B cell (primary cell): ENCODE results near the gene TMED5. TPM values are rescaled to one million over a fixed set of nuclear protein-coding genes. Genes with fewer than 3 reads are reported as not detected.

Source experiments
- ATAC-seq: fragments of 200-7000 bp; cut with Tn5 transposase; one replicate; pipeline ENCODE4 v1.10.0; 2021; ENCODE audit warnings: low read depth, mild to moderate bottlenecking, moderate number of reproducible peaks, moderate library complexity
- CTCF ChIA-PET: fragments of 350-600 bp; sonication (Branson Sonifier 250); formaldehyde crosslinking; loops from one replicate; lab custom pipeline; 2021; ENCODE audit warnings: antibody characterized with exemption, inconsistent platforms; lab: Charles Lee
- POLR2A ChIA-PET: fragments of 350-600 bp; sonication (Branson Sonifier 250); formaldehyde crosslinking; loops from one replicate; lab custom pipeline; 2021; ENCODE audit warnings: antibody characterized with exemption; lab: Charles Lee
- DNase-seq: peaks from one replicate; pipeline ENCODE4 v3.0.0; 2013
- H2AFZ ChIP-seq: 2 replicates; pipeline ENCODE4 v1.6.1; 2012; ENCODE audit warnings: mild to moderate bottlenecking, low read depth, low read length; ENCODE audit not compliant: insufficient read depth, poor library complexity, severe bottlenecking
- H3K27ac ChIP-seq, 2 donors: 1 replicate in 1 of 2; 2 replicates in 1 of 2; pipeline ENCODE4 v1.5.1; 2012 to 2013; ENCODE audit warnings: low read length in 2 of 2, mild to moderate bottlenecking in 2 of 2, moderate library complexity in 1 of 2
- H3K27me3 ChIP-seq, 4 experiments: fragments of 200-600 bp in 1 of 4; sonication (generic) in 1 of 4; replicated peaks in 1 of 4; 1 replicate in 2 of 4; 2 replicates in 2 of 4; pipeline versions ENCODE4 v1.6.1 to v1.7.0; 2013 to 2016; ENCODE audit warnings: low read length in 3 of 4, mild to moderate bottlenecking in 2 of 4, mixed read lengths in 1 of 4, moderate library complexity in 1 of 4; ENCODE audit not compliant: insufficient read depth in 4 of 4, control insufficient read depth in 3 of 4; ENCODE audit errors: control extremely low read depth in 1 of 4
- H3K36me3 ChIP-seq, 2 experiments: replicated peaks in 1 of 2; 1 replicate in 1 of 2; 2 replicates in 1 of 2; pipeline versions ENCODE4 v1.6.1 to v1.7.1; 2013; ENCODE audit warnings: low read length in 1 of 2; ENCODE audit not compliant: insufficient read depth in 2 of 2, control insufficient read depth in 1 of 2; ENCODE audit errors: control extremely low read depth in 1 of 2, extremely low read depth in 1 of 2
- H3K4me1 ChIP-seq, 2 donors: fragments of 200-600 bp in 1 of 2; sonication (generic) in 1 of 2; 1 replicate in 1 of 2; 2 replicates in 1 of 2; pipeline versions ENCODE4 v1.5.1 to v1.6.1; 2013 to 2017; ENCODE audit warnings: low read length in 2 of 2; ENCODE audit not compliant: control insufficient read depth in 2 of 2, insufficient read depth in 2 of 2
- H3K4me2 ChIP-seq: replicated peaks from 2 replicates; pipeline ENCODE3; 2012; ENCODE audit warnings: mild to moderate bottlenecking, low read depth, low read length; ENCODE audit not compliant: poor library complexity, severe bottlenecking
- H3K4me3 ChIP-seq, 5 experiments: fragments of 200-600 bp in 1 of 5; sonication (generic) in 1 of 5; 1 replicate in 3 of 5; 2 replicates in 2 of 5; pipeline versions ENCODE4 v1.5.1 to v1.7.0; 2011 to 2016; ENCODE audit warnings: low read length in 4 of 5, mild to moderate bottlenecking in 4 of 5, low read depth in 2 of 5, control low read depth in 1 of 5, moderate library complexity in 1 of 5; ENCODE audit not compliant: insufficient read depth in 1 of 5; ENCODE audit errors: control extremely low read depth in 1 of 5, extremely low read depth in 1 of 5
- H3K79me2 ChIP-seq: fragments of 200-600 bp; sonication (generic); one replicate; pipeline ENCODE4 v1.6.0; 2016; ENCODE audit warnings: low read length; ENCODE audit not compliant: control insufficient read depth, insufficient read depth
- H3K9ac ChIP-seq: fragments of 200-600 bp; sonication (generic); 2 replicates; pipeline ENCODE4 v1.6.1; 2017; ENCODE audit warnings: mild to moderate bottlenecking, low read length, moderate library complexity
- H3K9me3 ChIP-seq, 3 donors: one replicate each; pipeline versions ENCODE4 v1.6.1 to v1.7.1; 2013; ENCODE audit warnings: low read length in 2 of 3; ENCODE audit not compliant: control insufficient read depth in 2 of 3, insufficient read depth in 1 of 3; ENCODE audit errors: control extremely low read depth in 1 of 3
- H4K20me1 ChIP-seq: 2 replicates; pipeline ENCODE4 v1.6.0; 2012; ENCODE audit warnings: mild to moderate bottlenecking, low read length; ENCODE audit not compliant: insufficient read depth, control insufficient read depth, poor library complexity, severe bottlenecking
- H3K27ac Mint-ChIP-seq: one replicate; pipeline ENCODE4 v1.8.0; 2021; ENCODE audit warnings: mixed read lengths
- H3K27me3 Mint-ChIP-seq: one replicate; pipeline ENCODE4 v1.8.0; 2021; ENCODE audit warnings: mixed read lengths
- H3K4me1 Mint-ChIP-seq: one replicate; pipeline ENCODE4 v1.8.0; 2021; ENCODE audit warnings: mixed read lengths
- H3K4me3 Mint-ChIP-seq: one replicate; pipeline ENCODE4 v1.8.0; 2021; ENCODE audit warnings: mixed read lengths
- H3K9me3 Mint-ChIP-seq: one replicate; pipeline ENCODE4 v1.8.0; 2022; ENCODE audit warnings: mixed read lengths; ENCODE audit not compliant: insufficient read depth
- CTCF ChIP-seq: fragments of 200-600 bp; IDR thresholded peaks from one replicate; pipeline ENCODE4 v1.8.0; 2022; ENCODE audit warnings: antibody characterized with exemption, mild to moderate bottlenecking
- EZH2 ChIP-seq: IDR thresholded peaks from 2 replicates; pipeline ENCODE4 v1.6.1; 2012; ENCODE audit warnings: borderline replicate concordance, low read depth, mild to moderate bottlenecking, moderate library complexity, low read length; ENCODE audit not compliant: insufficient read depth, poor library complexity, severe bottlenecking
- WGBS: methylation state at CpG from one replicate; pipeline ENCODE4 v1.1.5; 2013; ENCODE audit warnings: missing lambda C conversion rate; ENCODE audit not compliant: insufficient coverage; 5-methylcytosine and 5-hydroxymethylcytosine counted together
- intact Hi-C: fragments of 100-400 bp; cut with micrococcal nuclease; formaldehyde crosslinking; loops from one replicate; pipeline ENCODE4 v1.10.0; 2022
- polyA plus RNA-seq: library from polyadenylated mRNA; depleted of rRNA; stranded (reverse); fragments of >200 nt; gene quantifications from 2 replicates; pipeline ENCODE4 v1.2.3, GENCODE V29; 2012
- total RNA-seq, 2 donors: library from RNA; stranded (reverse); fragments of 120-200 nt in 1 of 2; gene quantifications; 1 replicate in 1 of 2; 2 replicates in 1 of 2; pipeline versions ENCODE4 v1.2.3 to v1.2.4, GENCODE V29; 2013 to 2022

The TMED5 gene
- total and polyA plus RNA-seq, 2 donors (not counting 1 experiment from before 2014, with no cell fraction given), result 23.7 to 46.1 TPM

GRCh38 chr1:93136445-93136844 is 43.8 kb downstream of the TMED5 start:
- Histone ChIP-seq H3K27ac (no peak overlapping the region), H3K4me2 (no peak overlapping the region), H3K79me2 (no peaks in the 10 kb centered on the region), H3K9me3 (no peaks in the 10 kb centered on the region), H3K4me3 (no peak overlapping the region), H4K20me1 (no peaks in the 10 kb centered on the region), H3K36me3 (peaks cover 25 to 69% of the 10 kb centered on the region in 2 experiments), H3K9ac (no peak overlapping the region), H2AFZ (no peak overlapping the region), H3K4me1 (no peaks in the 10 kb centered on the region), H3K27me3 (no peaks in the 10 kb centered on the region)
- ChIA-PET POLR2A (no interaction called here), CTCF (interaction anchor here (0.9 kb wide), 1 partner anchor 59 kb away, joined by 4 read pairs; no protein-coding TSS in a partner anchor)
- no CpG with 5 or more reads among the region's 5 CpGs for WGBS
- Mint-ChIP-seq H3K9me3 (no peaks in the 10 kb centered on the region), H3K4me1 (no peaks in the 10 kb centered on the region), H3K27me3 (no peaks in the 10 kb centered on the region), H3K27ac (no peak overlapping the region), H3K4me3 (no peak overlapping the region)
- ATAC-seq (no peak), DNase-seq (no peak)
- TF ChIP-seq EZH2 (no peak), CTCF (no peak)
- intact Hi-C loops, result no loop called here

GRCh38 chr1:93132638-93133037 is 47.6 kb downstream of the TMED5 start:
- Histone ChIP-seq H3K27ac (no peak overlapping the region), H3K9me3 (no peaks in the 10 kb centered on the region), H3K79me2 (no peaks in the 10 kb centered on the region), H2AFZ (no peak overlapping the region), H3K9ac (no peak overlapping the region), H4K20me1 (no peaks in the 10 kb centered on the region), H3K4me2 (no peak overlapping the region), H3K27me3 (no peaks in the 10 kb centered on the region), H3K4me1 (no peaks in the 10 kb centered on the region), H3K36me3 (peaks cover 19 to 70% of the 10 kb centered on the region in 2 experiments), H3K4me3 (no peak overlapping the region)
- no peak for TF ChIP-seq EZH2
- TF ChIP-seq CTCF, result no peak
- intact Hi-C loops, result no loop called here
- ChIA-PET POLR2A (no interaction called here), CTCF (no interaction called here)
- Mint-ChIP-seq H3K4me1 (no peaks in the 10 kb centered on the region), H3K27ac (no peak overlapping the region), H3K4me3 (no peak overlapping the region), H3K9me3 (no peaks in the 10 kb centered on the region), H3K27me3 (no peaks in the 10 kb centered on the region)
- DNase-seq (no peak), ATAC-seq (no peak)
